Gastrocnemius medialis (tissue), 4 donors: ENCODE measurements around the gene GOLGB1.

Experiments
- CTCF ChIP-seq, 5 experiments: fragments of 450-650 bp in 3 of 5; fragments of 200-600 bp in 2 of 5; sonication (generic) in 2 of 5; IDR thresholded peaks in 4 of 5; conservative IDR thresholded peaks in 1 of 5; 1 replicate in 4 of 5; 2 replicates in 1 of 5; pipeline ENCODE4 v1.5.1; 2016 to 2019; ENCODE audit warnings: antibody characterized with exemption in 5 of 5, mild to moderate bottlenecking in 3 of 5, moderate library complexity in 3 of 5
- POLR2A ChIP-seq, 2 donors: fragments of 450-650 bp; IDR thresholded peaks; one replicate each; pipeline ENCODE4 v1.6.1; 2017; ENCODE audit warnings: antibody characterized with exemption in 2 of 2, mild to moderate bottlenecking in 2 of 2, moderate library complexity in 2 of 2

DNA sequence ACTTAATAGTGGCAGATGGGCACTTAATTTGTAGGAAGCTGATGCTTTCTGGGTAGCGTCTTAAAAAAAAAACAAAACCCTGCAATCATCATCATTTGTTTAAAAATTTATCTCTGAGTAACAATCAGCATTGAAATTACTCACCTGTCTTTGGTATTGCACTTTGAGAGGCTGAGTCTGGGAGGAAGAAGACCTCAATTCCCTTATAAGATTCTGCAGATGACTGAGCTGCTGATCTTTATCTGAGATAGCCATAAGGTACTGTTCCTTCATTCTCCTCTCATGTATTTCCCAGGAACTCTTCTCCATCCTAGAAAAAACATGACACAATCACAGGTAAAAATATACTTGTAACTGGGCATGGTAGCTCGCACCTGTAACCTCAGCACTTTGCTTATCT is 72.4 kb downstream of the GOLGB1 start:
- TF ChIP-seq CTCF (IDR thresholded peaks at IDR 0.05 in 4 of 5, conservative IDR thresholded peaks at IDR 0.05 in 1 of 5), result no peak
- TF ChIP-seq POLR2A (IDR thresholded peaks at IDR 0.05), result no peak
